ENCODE measurements around the gene ACSS2. TPM values are rescaled to one million over a fixed set of nuclear protein-coding genes. Genes with fewer than 3 reads are reported as not detected.
"Not testable (repeated sequence)": the region's sequence is repeated elsewhere in the genome, so short reads cannot be mapped to it uniquely, and the experiment has no call there.

ACSS2 gene
- total RNA-seq, 1 donor from 2014 or later: 8.4 TPM

GRCh38 chr20:34880215-34880850 lies 3.9 kb downstream of the ACSS2 start:
- ChIA-PET POLR2A (no interaction called here), CTCF (interaction anchor here (0.8 kb wide), 1 partner anchor 20 kb away, joined by 4 read pairs; no protein-coding TSS in a partner anchor)
- DNase-seq (no peak), ATAC-seq (ENCODE audit: low read depth) (no peak)
- Mint-ChIP-seq H3K27me3 (no peaks in the 10 kb centered on the region), H3K4me3 (no peak overlapping the region), H3K4me1 (peaks cover 18% of the 10 kb centered on the region), H3K27ac (no peak overlapping the region), H3K9me3 (no peaks in the 10 kb centered on the region), H3K36me3 (ENCODE audit: low read depth) (no peaks in the 10 kb centered on the region)
- intact Hi-C loops (cut with micrococcal nuclease): no loop called here
- no peak for TF ChIP-seq CTCF (IDR thresholded peaks at IDR 0.05)

GRCh38 chr20:34880971-34881370 lies 4.6 kb downstream of the ACSS2 start:
- intact Hi-C loops (cut with micrococcal nuclease); DNase-seq; H3K9me3 Mint-ChIP-seq; H3K27ac Mint-ChIP-seq; ATAC-seq (ENCODE audit: low read depth); H3K4me3 Mint-ChIP-seq; POLR2A ChIA-PET; H3K27me3 Mint-ChIP-seq; H3K36me3 Mint-ChIP-seq (ENCODE audit: low read depth): not testable (repeated sequence)
- CTCF ChIA-PET: interaction anchor here (0.8 kb wide), 1 partner anchor 19 kb away, joined by 4 read pairs; no protein-coding TSS in a partner anchor
- H3K4me1 Mint-ChIP-seq: peaks cover 12% of the 10 kb centered on the region

GRCh38 chr20:34881689-34882088 lies 5.3 kb downstream of the ACSS2 start:
- intact Hi-C loops (cut with micrococcal nuclease): no loop called here
- no peaks in the 10 kb centered on the region for H3K36me3 Mint-ChIP-seq (ENCODE audit: low read depth)
- TF ChIP-seq CTCF (IDR thresholded peaks at IDR 0.05): no peak
- H3K4me1 Mint-ChIP-seq: peaks cover 7% of the 10 kb centered on the region
- no peak overlapping the region for H3K4me3 Mint-ChIP-seq
- no peak for DNase-seq
- ChIA-PET CTCF (no interaction called here), POLR2A (no interaction called here)
- H3K9me3 Mint-ChIP-seq: no peaks in the 10 kb centered on the region
- no peak overlapping the region for H3K27ac Mint-ChIP-seq
- ATAC-seq (ENCODE audit: low read depth): no peak
- no peaks in the 10 kb centered on the region for H3K27me3 Mint-ChIP-seq

GRCh38 chr20:34883087-34883688 lies 6.8 kb downstream of the ACSS2 start:
- DNase-seq: no peak
- ChIA-PET POLR2A (no interaction called here), CTCF (no interaction called here)
- Mint-ChIP-seq H3K4me1 (no peaks in the 10 kb centered on the region), H3K27ac (no peak overlapping the region), H3K27me3 (no peaks in the 10 kb centered on the region), H3K9me3 (no peaks in the 10 kb centered on the region), H3K36me3 (ENCODE audit: low read depth) (no peaks in the 10 kb centered on the region), H3K4me3 (no peak overlapping the region)
- no peak for TF ChIP-seq CTCF (IDR thresholded peaks at IDR 0.05)
- intact Hi-C loops (cut with micrococcal nuclease): no loop called here
- ATAC-seq (ENCODE audit: low read depth): no peak

GRCh38 chr20:34883809-34884208 lies 7.4 kb downstream of the ACSS2 start:
- Mint-ChIP-seq H3K36me3 (ENCODE audit: low read depth) (no peaks in the 10 kb centered on the region), H3K27ac (no peak overlapping the region), H3K9me3 (no peaks in the 10 kb centered on the region), H3K27me3 (peaks cover 2% of the 10 kb centered on the region), H3K4me1 (no peaks in the 10 kb centered on the region), H3K4me3 (no peak overlapping the region)
- POLR2A ChIA-PET: no interaction called here
- no peak for ATAC-seq (ENCODE audit: low read depth)
- CTCF ChIA-PET: no interaction called here
- no peak for DNase-seq
- no peak for TF ChIP-seq CTCF (IDR thresholded peaks at IDR 0.05)
- intact Hi-C loops (cut with micrococcal nuclease): no loop called here
